IPS DF 4.7 (cell line): ENCODE measurements around the gene ANHX.
"Not testable (repeated sequence)": the region's sequence is repeated elsewhere in the genome, so short reads cannot be mapped to it uniquely, and the experiment has no call there.

Source experiments
- DNase-seq: peaks from one replicate; pipeline ENCODE4 v3.0.0-alpha.2; 2013; ENCODE audit warnings: low spot score; ENCODE audit errors: extremely low read depth

The ANHX gene

GRCh38 chr12:133235401-133236112 is at the start of gene ANHX:
Gene ANHX (minus strand): TSS chr12:133235877. CDS start chr12:133234356, 1,521 bp downstream.
- DNase-seq = no peak

GRCh38 chr12:133264668-133265067 is 29.0 kb upstream of the ANHX start:
- not testable (repeated sequence) for DNase-seq

- DNase-seq = no peak
These were observed 28.5 kb upstream of the ANHX start for GRCh38 chr12:133264173-133264572.

GRCh38 chr12:133256321-133256720 is 20.6 kb upstream of the ANHX start:
- no peak for DNase-seq

- not testable (repeated sequence) for DNase-seq
These were observed 20.2 kb upstream of the ANHX start for GRCh38 chr12:133255833-133256232.

- DNase-seq = no peak
These were observed 16.1 kb upstream of the ANHX start for GRCh38 chr12:133251732-133252131.

GRCh38 chr12:133236556-133236955 is 879 bp upstream of the ANHX start:
- DNase-seq = no peak

- DNase-seq = no peak
These were observed 467 bp upstream of the ANHX start for GRCh38 chr12:133236144-133236543.

- no peak for DNase-seq
These were observed 706 bp downstream of the ANHX start for GRCh38 chr12:133234971-133235370.

- no peak for DNase-seq
These were observed 1.6 kb downstream of the ANHX start for GRCh38 chr12:133233993-133234564.

GRCh38 chr12:133233006-133233405 is 2.7 kb downstream of the ANHX start:
- DNase-seq = no peak

GRCh38 chr12:133231001-133231400 is 4.7 kb downstream of the ANHX start:
- no peak for DNase-seq

GRCh38 chr12:133227281-133227852 is 8.3 kb downstream of the ANHX start:
- DNase-seq = no peak

- no peak for DNase-seq
These were observed 9.0 kb downstream of the ANHX start for GRCh38 chr12:133226690-133227089.

GRCh38 chr12:133225527-133225926 is 10.2 kb downstream of the ANHX start:
- DNase-seq = no peak

GRCh38 chr12:133222211-133222610 is 13.5 kb downstream of the ANHX start:
- no peak for DNase-seq

- DNase-seq = no peak
These were observed 14.4 kb downstream of the ANHX start for GRCh38 chr12:133221241-133221640.

GRCh38 chr12:133220521-133220920 is 15.2 kb downstream of the ANHX start:
- no peak for DNase-seq

GRCh38 chr12:133217219-133217618 is 18.5 kb downstream of the ANHX start:
- no peak for DNase-seq

GRCh38 chr12:133215724-133216123 is 20.0 kb downstream of the ANHX start:
- no peak for DNase-seq

- DNase-seq = no peak
These were observed 29.3 kb downstream of the ANHX start for GRCh38 chr12:133206390-133206789.

- no peak for DNase-seq
These were observed 31.4 kb downstream of the ANHX start for GRCh38 chr12:133204264-133204603.
